ENCODE results near the gene RTN4RL1. TPM values are rescaled to one million over a fixed set of nuclear protein-coding genes. Genes with fewer than 3 reads are reported as not detected.

The RTN4RL1 gene
- total and polyA plus RNA-seq, 2 of the 13 experiments (the other 11 are each of a cell fraction or from before 2014, with no cell fraction given): 0.01 TPM; not detected in 1

- peak; percentile 40; the same call in 1 of the 2 replicates for TF ChIP-seq ZNF710 (CRISPR knock-in tag; IDR thresholded peaks at IDR 0.05; ENCODE audit: borderline replicate concordance)
- no peak for TF ChIP-seq SP140L (CRISPR knock-in tag; IDR thresholded peaks at IDR 0.05; ENCODE audit: borderline replicate concordance)
- TF ChIP-seq NAIF1 (CRISPR knock-in tag; IDR thresholded peaks at IDR 0.05; ENCODE audit: borderline replicate concordance): no peak
- TF ChIP-seq ZNF224 (CRISPR knock-in tag; IDR thresholded peaks at IDR 0.05): no peak
- TF ChIP-seq TCF7L2 (IDR thresholded peaks at IDR 0.05; ENCODE audit: low read depth, low read length): no peak
- no peak for TF ChIP-seq GTF2F1 (IDR thresholded peaks at IDR 0.05; ENCODE audit: low read length)
- peak; percentile 71 for TF ChIP-seq POGZ (CRISPR knock-in tag; IDR thresholded peaks at IDR 0.05)
- TF ChIP-seq U2AF1 (optimal IDR thresholded peaks at IDR 0.05; ENCODE audit: low read depth, low read length): no peak
- no peak; the same call in 1 of the 2 replicates for TF ChIP-seq ZNF556 (CRISPR knock-in tag; IDR thresholded peaks at IDR 0.05; ENCODE audit: borderline replicate concordance)
- TF ChIP-seq SOX5 (CRISPR knock-in tag; IDR thresholded peaks at IDR 0.05; ENCODE audit: borderline replicate concordance): peak; percentile 39; the same call in 1 of the 2 replicates
- TF ChIP-seq CREBL2 (CRISPR knock-in tag; IDR thresholded peaks at IDR 0.05; ENCODE audit: borderline replicate concordance): no peak
- no peak for TF ChIP-seq AFF4 (CRISPR knock-in tag; IDR thresholded peaks at IDR 0.05)
- TF ChIP-seq POLR2G (IDR thresholded peaks at IDR 0.05; ENCODE audit: low read depth, low read length): peak; percentile 86
- TF ChIP-seq ZNF790 (CRISPR knock-in tag; IDR thresholded peaks at IDR 0.05; ENCODE audit: borderline replicate concordance): no peak
- TF ChIP-seq SSRP1 (CRISPR knock-in tag; IDR thresholded peaks at IDR 0.05): no peak
- no peak for TF ChIP-seq ZNF770 (CRISPR knock-in tag; IDR thresholded peaks at IDR 0.05)
- TF ChIP-seq NCOA5 (CRISPR knock-in tag; IDR thresholded peaks at IDR 0.05): no peak
- no peak for TF ChIP-seq PAF1 (CRISPR knock-in tag; IDR thresholded peaks at IDR 0.05)
- TF ChIP-seq RFX3 (CRISPR knock-in tag; IDR thresholded peaks at IDR 0.05): peak; percentile 98
- peak; percentile 84; the same call in 1 of the 2 replicates for TF ChIP-seq ZNF782 (CRISPR knock-in tag; IDR thresholded peaks at IDR 0.05; ENCODE audit: borderline replicate concordance)
- no peak for TF ChIP-seq TBL1XR1 (IDR thresholded peaks at IDR 0.05; ENCODE audit: borderline replicate concordance, low read length, partially characterized antibody)
- TF ChIP-seq BRCA1 (CRISPR knock-in tag; IDR thresholded peaks at IDR 0.05): no peak
- TF ChIP-seq SMC3 (IDR thresholded peaks at IDR 0.05; ENCODE audit: low read length): no peak
Measured at GRCh38 chr17:2041561-2042389, 16.6 kb upstream of the RTN4RL1 start, which contains the start of gene OVCA2 (continued).

All from HepG2 (cell line).